LNCaP clone FGC (cell line): Measurements from ENCODE around the gene KIFC3.

Experiments used
- DNase-seq: peaks from one replicate; pipeline ENCODE4 v3.0.0-alpha.2; 2011; ENCODE audit warnings: low read depth
- H3K4me3 ChIP-seq: 2 replicates; pipeline ENCODE4 v1.5.1; 2011; ENCODE audit warnings: mild to moderate bottlenecking, low read depth, low read length, control low read depth
- CTCF ChIP-seq: IDR thresholded peaks from 2 replicates; pipeline ENCODE4 v1.5.1; 2012; ENCODE audit warnings: mild to moderate bottlenecking; ENCODE audit not compliant: control insufficient read depth, insufficient read depth; ENCODE audit errors: extremely low read depth

Gene KIFC3

GRCh38 chr16:57770361-57770760, 31.9 kb downstream of the KIFC3 start:
- TF ChIP-seq CTCF: no peak

GRCh38 chr16:57769541-57770145, 32.6 kb downstream of the KIFC3 start:
- no peak overlapping the region for H3K4me3 ChIP-seq
- DNase-seq: no peak
- no peak for TF ChIP-seq CTCF

More at GRCh38 chr16:57770361-57770760, 31.9 kb downstream of the KIFC3 start:
- no peak overlapping the region for H3K4me3 ChIP-seq
- DNase-seq: no peak

- DNase-seq: no peak
Observed at GRCh38 chr16:57766714-57767348, 35.5 kb downstream of the KIFC3 start.

GRCh38 chr16:57765160-57765728, 37.0 kb downstream of the KIFC3 start:
- no peak for TF ChIP-seq CTCF
- no peak for DNase-seq
- H3K4me3 ChIP-seq: no peak overlapping the region

More at GRCh38 chr16:57766714-57767348, 35.5 kb downstream of the KIFC3 start:
- no peak for TF ChIP-seq CTCF
- no peak overlapping the region for H3K4me3 ChIP-seq

GRCh38 chr16:57764341-57765159, 37.7 kb downstream of the KIFC3 start:
- DNase-seq: no peak
- no peak for TF ChIP-seq CTCF

GRCh38 chr16:57764006-57764340, 38.3 kb downstream of the KIFC3 start:
- no peak for DNase-seq
- TF ChIP-seq CTCF: no peak
- H3K4me3 ChIP-seq: no peak overlapping the region

More at GRCh38 chr16:57764341-57765159, 37.7 kb downstream of the KIFC3 start:
- H3K4me3 ChIP-seq: no peak overlapping the region
